LNCaP clone FGC (cell line): ENCODE measurements around the gene GRB10.

ENCODE experiments used
- DNase-seq: peaks from one replicate; pipeline ENCODE4 v3.0.0-alpha.2; 2011; ENCODE audit warnings: low read depth
- H3K4me3 ChIP-seq: 2 replicates; pipeline ENCODE4 v1.5.1; 2011; ENCODE audit warnings: mild to moderate bottlenecking, low read depth, low read length, control low read depth
- TF ChIP-seq, protein P1 (sequence below): IDR thresholded peaks from 2 replicates; pipeline ENCODE4 v1.5.1; 2012; ENCODE audit warnings: mild to moderate bottlenecking; ENCODE audit not compliant: control insufficient read depth, insufficient read depth; ENCODE audit errors: extremely low read depth

The GRB10 gene

GRCh38 chr7:50696810-50697582 lies 85.7 kb downstream of the GRB10 start:
- H3K4me3 ChIP-seq = no peak overlapping the region
- no peak for DNase-seq
- TF ChIP-seq, protein P1, sequence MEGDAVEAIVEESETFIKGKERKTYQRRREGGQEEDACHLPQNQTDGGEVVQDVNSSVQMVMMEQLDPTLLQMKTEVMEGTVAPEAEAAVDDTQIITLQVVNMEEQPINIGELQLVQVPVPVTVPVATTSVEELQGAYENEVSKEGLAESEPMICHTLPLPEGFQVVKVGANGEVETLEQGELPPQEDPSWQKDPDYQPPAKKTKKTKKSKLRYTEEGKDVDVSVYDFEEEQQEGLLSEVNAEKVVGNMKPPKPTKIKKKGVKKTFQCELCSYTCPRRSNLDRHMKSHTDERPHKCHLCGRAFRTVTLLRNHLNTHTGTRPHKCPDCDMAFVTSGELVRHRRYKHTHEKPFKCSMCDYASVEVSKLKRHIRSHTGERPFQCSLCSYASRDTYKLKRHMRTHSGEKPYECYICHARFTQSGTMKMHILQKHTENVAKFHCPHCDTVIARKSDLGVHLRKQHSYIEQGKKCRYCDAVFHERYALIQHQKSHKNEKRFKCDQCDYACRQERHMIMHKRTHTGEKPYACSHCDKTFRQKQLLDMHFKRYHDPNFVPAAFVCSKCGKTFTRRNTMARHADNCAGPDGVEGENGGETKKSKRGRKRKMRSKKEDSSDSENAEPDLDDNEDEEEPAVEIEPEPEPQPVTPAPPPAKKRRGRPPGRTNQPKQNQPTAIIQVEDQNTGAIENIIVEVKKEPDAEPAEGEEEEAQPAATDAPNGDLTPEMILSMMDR = peak; percentile 51

DNA sequence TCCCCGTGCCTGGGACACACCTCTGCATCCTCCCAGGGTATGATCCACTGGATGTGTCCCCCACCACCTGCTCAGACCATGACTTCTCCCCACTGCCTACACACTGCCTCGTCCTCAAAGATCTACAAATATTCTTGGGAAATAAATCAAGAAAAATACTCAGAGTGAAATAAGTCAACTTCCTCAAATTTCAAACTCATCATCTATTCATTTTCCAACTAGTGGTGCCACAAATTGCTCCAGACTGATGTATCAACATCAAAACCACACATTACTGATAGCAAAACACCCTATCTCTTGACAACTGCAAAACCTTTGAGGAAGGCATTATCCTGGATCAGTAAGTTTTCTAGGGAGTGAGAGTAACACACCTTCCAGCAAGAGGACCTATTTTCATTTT lies 87.7 kb downstream of the GRB10 start:
- DNase-seq = no peak
- TF ChIP-seq, protein P1 = no peak
- no peak overlapping the region for H3K4me3 ChIP-seq

GRCh38 chr7:50693455-50694130 lies 89.1 kb downstream of the GRB10 start:
- TF ChIP-seq, protein P1 = no peak
- no peak overlapping the region for H3K4me3 ChIP-seq
- DNase-seq = no peak

GRCh38 chr7:50690541-50691011 lies 92.1 kb downstream of the GRB10 start:
- no peak for DNase-seq
- H3K4me3 ChIP-seq = no peak overlapping the region
- TF ChIP-seq, protein P1 = no peak

DNA sequence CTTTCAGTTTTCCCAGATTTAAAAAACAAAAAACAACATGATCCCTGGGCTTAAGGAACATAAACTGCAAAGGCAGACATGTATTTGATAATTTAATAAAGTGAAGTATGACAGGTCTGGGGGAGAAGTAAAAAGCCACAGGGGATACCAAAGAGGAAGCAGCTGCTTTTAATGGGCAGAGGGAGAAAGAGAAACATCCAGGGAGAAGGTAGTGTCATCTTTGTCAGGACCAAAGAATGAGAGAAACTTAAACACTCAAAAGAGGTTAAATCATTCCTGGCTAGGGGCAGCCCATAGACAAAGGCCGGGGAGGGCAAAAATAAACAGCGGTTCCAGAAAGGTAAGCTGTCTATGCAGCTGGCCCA lies 94.5 kb downstream of the GRB10 start:
- H3K4me3 ChIP-seq = no peak overlapping the region
- no peak for DNase-seq
- TF ChIP-seq, protein P1 = no peak

GRCh38 chr7:50687575-50688225 lies 95.0 kb downstream of the GRB10 start:
- no peak overlapping the region for H3K4me3 ChIP-seq
- DNase-seq = no peak
- TF ChIP-seq, protein P1 = no peak
